B cell (primary cell): ENCODE measurements around the gene POLDIP3. TPM values are rescaled to one million over a fixed set of nuclear protein-coding genes. Genes with fewer than 3 reads are reported as not detected.
A peak's percentile ranks its signal among the peaks of the same experiment; 100 is the strongest.

Experiments
- ATAC-seq: fragments of 200-7000 bp; cut with Tn5 transposase; one replicate; pipeline ENCODE4 v1.10.0; 2021; ENCODE audit warnings: low read depth, mild to moderate bottlenecking, moderate number of reproducible peaks, moderate library complexity
- CTCF ChIA-PET: fragments of 350-600 bp; sonication (Branson Sonifier 250); formaldehyde crosslinking; loops from one replicate; lab custom pipeline; 2021; ENCODE audit warnings: antibody characterized with exemption, inconsistent platforms; lab: Charles Lee
- POLR2A ChIA-PET: fragments of 350-600 bp; sonication (Branson Sonifier 250); formaldehyde crosslinking; loops from one replicate; lab custom pipeline; 2021; ENCODE audit warnings: antibody characterized with exemption; lab: Charles Lee
- DNase-seq: peaks from one replicate; pipeline ENCODE4 v3.0.0; 2013
- H2AFZ ChIP-seq: 2 replicates; pipeline ENCODE4 v1.6.1; 2012; ENCODE audit warnings: mild to moderate bottlenecking, low read depth, low read length; ENCODE audit not compliant: insufficient read depth, poor library complexity, severe bottlenecking
- H3K27ac ChIP-seq, 2 donors: 1 replicate in 1 of 2; 2 replicates in 1 of 2; pipeline ENCODE4 v1.5.1; 2012 to 2013; ENCODE audit warnings: low read length in 2 of 2, mild to moderate bottlenecking in 2 of 2, moderate library complexity in 1 of 2
- H3K27me3 ChIP-seq, 4 experiments: fragments of 200-600 bp in 1 of 4; sonication (generic) in 1 of 4; replicated peaks in 1 of 4; 1 replicate in 2 of 4; 2 replicates in 2 of 4; pipeline versions ENCODE4 v1.6.1 to v1.7.0; 2013 to 2016; ENCODE audit warnings: low read length in 3 of 4, mild to moderate bottlenecking in 2 of 4, mixed read lengths in 1 of 4, moderate library complexity in 1 of 4; ENCODE audit not compliant: insufficient read depth in 4 of 4, control insufficient read depth in 3 of 4; ENCODE audit errors: control extremely low read depth in 1 of 4
- H3K36me3 ChIP-seq, 2 experiments: replicated peaks in 1 of 2; 1 replicate in 1 of 2; 2 replicates in 1 of 2; pipeline versions ENCODE4 v1.6.1 to v1.7.1; 2013; ENCODE audit warnings: low read length in 1 of 2; ENCODE audit not compliant: insufficient read depth in 2 of 2, control insufficient read depth in 1 of 2; ENCODE audit errors: control extremely low read depth in 1 of 2, extremely low read depth in 1 of 2
- H3K4me1 ChIP-seq, 2 donors: fragments of 200-600 bp in 1 of 2; sonication (generic) in 1 of 2; 1 replicate in 1 of 2; 2 replicates in 1 of 2; pipeline versions ENCODE4 v1.5.1 to v1.6.1; 2013 to 2017; ENCODE audit warnings: low read length in 2 of 2; ENCODE audit not compliant: control insufficient read depth in 2 of 2, insufficient read depth in 2 of 2
- H3K4me2 ChIP-seq: replicated peaks from 2 replicates; pipeline ENCODE3; 2012; ENCODE audit warnings: mild to moderate bottlenecking, low read depth, low read length; ENCODE audit not compliant: poor library complexity, severe bottlenecking
- H3K4me3 ChIP-seq, 5 experiments: fragments of 200-600 bp in 1 of 5; sonication (generic) in 1 of 5; 1 replicate in 3 of 5; 2 replicates in 2 of 5; pipeline versions ENCODE4 v1.5.1 to v1.7.0; 2011 to 2016; ENCODE audit warnings: low read length in 4 of 5, mild to moderate bottlenecking in 4 of 5, low read depth in 2 of 5, control low read depth in 1 of 5, moderate library complexity in 1 of 5; ENCODE audit not compliant: insufficient read depth in 1 of 5; ENCODE audit errors: control extremely low read depth in 1 of 5, extremely low read depth in 1 of 5
- H3K79me2 ChIP-seq: fragments of 200-600 bp; sonication (generic); one replicate; pipeline ENCODE4 v1.6.0; 2016; ENCODE audit warnings: low read length; ENCODE audit not compliant: control insufficient read depth, insufficient read depth
- H3K9ac ChIP-seq: fragments of 200-600 bp; sonication (generic); 2 replicates; pipeline ENCODE4 v1.6.1; 2017; ENCODE audit warnings: mild to moderate bottlenecking, low read length, moderate library complexity
- H3K9me3 ChIP-seq, 3 donors: one replicate each; pipeline versions ENCODE4 v1.6.1 to v1.7.1; 2013; ENCODE audit warnings: low read length in 2 of 3; ENCODE audit not compliant: control insufficient read depth in 2 of 3, insufficient read depth in 1 of 3; ENCODE audit errors: control extremely low read depth in 1 of 3
- H4K20me1 ChIP-seq: 2 replicates; pipeline ENCODE4 v1.6.0; 2012; ENCODE audit warnings: mild to moderate bottlenecking, low read length; ENCODE audit not compliant: insufficient read depth, control insufficient read depth, poor library complexity, severe bottlenecking
- H3K27ac Mint-ChIP-seq: one replicate; pipeline ENCODE4 v1.8.0; 2021; ENCODE audit warnings: mixed read lengths
- H3K27me3 Mint-ChIP-seq: one replicate; pipeline ENCODE4 v1.8.0; 2021; ENCODE audit warnings: mixed read lengths
- H3K4me1 Mint-ChIP-seq: one replicate; pipeline ENCODE4 v1.8.0; 2021; ENCODE audit warnings: mixed read lengths
- H3K4me3 Mint-ChIP-seq: one replicate; pipeline ENCODE4 v1.8.0; 2021; ENCODE audit warnings: mixed read lengths
- H3K9me3 Mint-ChIP-seq: one replicate; pipeline ENCODE4 v1.8.0; 2022; ENCODE audit warnings: mixed read lengths; ENCODE audit not compliant: insufficient read depth
- CTCF ChIP-seq: fragments of 200-600 bp; IDR thresholded peaks from one replicate; pipeline ENCODE4 v1.8.0; 2022; ENCODE audit warnings: antibody characterized with exemption, mild to moderate bottlenecking
- EZH2 ChIP-seq: IDR thresholded peaks from 2 replicates; pipeline ENCODE4 v1.6.1; 2012; ENCODE audit warnings: borderline replicate concordance, low read depth, mild to moderate bottlenecking, moderate library complexity, low read length; ENCODE audit not compliant: insufficient read depth, poor library complexity, severe bottlenecking
- WGBS: methylation state at CpG from one replicate; pipeline ENCODE4 v1.1.5; 2013; ENCODE audit warnings: missing lambda C conversion rate; ENCODE audit not compliant: insufficient coverage; 5-methylcytosine and 5-hydroxymethylcytosine counted together
- intact Hi-C: fragments of 100-400 bp; cut with micrococcal nuclease; formaldehyde crosslinking; loops from one replicate; pipeline ENCODE4 v1.10.0; 2022
- polyA plus RNA-seq: library from polyadenylated mRNA; depleted of rRNA; stranded (reverse); fragments of >200 nt; gene quantifications from 2 replicates; pipeline ENCODE4 v1.2.3, GENCODE V29; 2012
- total RNA-seq, 2 donors: library from RNA; stranded (reverse); fragments of 120-200 nt in 1 of 2; gene quantifications; 1 replicate in 1 of 2; 2 replicates in 1 of 2; pipeline versions ENCODE4 v1.2.3 to v1.2.4, GENCODE V29; 2013 to 2022

POLDIP3 gene
- total and polyA plus RNA-seq, 2 donors (not counting 1 experiment from before 2014, with no cell fraction given): 44.9 to 86.5 TPM

GRCh38 chr22:42646569-42647525, 32.2 kb upstream of the POLDIP3 start:
- ChIA-PET POLR2A (interaction anchor here (0.7 kb wide), 1 partner anchor 9 kb away, joined by 4 read pairs; no protein-coding TSS in a partner anchor), CTCF (interaction anchor here (0.9 kb wide), 1 partner anchor 26 kb away, joined by 3 read pairs; no protein-coding TSS in a partner anchor)
- Histone ChIP-seq H3K36me3 (peaks cover 0 to 7% of the 10 kb centered on the region in 2 experiments), H3K27ac (peak overlapping the region in 1 of 2 donors; percentile 53), H3K4me2 (peak overlapping the region; percentile 52), H3K79me2 (peaks cover 82% of the 10 kb centered on the region), H3K9ac (no peak overlapping the region), H4K20me1 (peaks cover 64% of the 10 kb centered on the region), H2AFZ (no peak overlapping the region), H3K4me1 (peaks cover 62 to 71% of the 10 kb centered on the region in 2 donors), H3K27me3 (no peaks in the 10 kb centered on the region), H3K4me3 (no peak overlapping the region), H3K9me3 (no peaks in the 10 kb centered on the region)
- DNase-seq: no peak
- Mint-ChIP-seq H3K4me3 (peak overlapping the region; percentile 50), H3K9me3 (no peaks in the 10 kb centered on the region), H3K27me3 (no peaks in the 10 kb centered on the region), H3K4me1 (peaks cover 66% of the 10 kb centered on the region), H3K27ac (peak overlapping the region; percentile 20)
- intact Hi-C loops: no loop called here
- TF ChIP-seq EZH2 (no peak), CTCF (no peak)
- ATAC-seq: no peak
- WGBS: 59% methylated on average over 10 of the region's 16 CpGs
